Thymus (tissue), 11 donors: ENCODE data around the gene SCAF11. TPM values are rescaled to one million over a fixed set of nuclear protein-coding genes. Genes with fewer than 3 reads are reported as not detected.

Experiments
- DNase-seq, 9 donors: peaks; one replicate each; pipeline ENCODE4 v3.0.0-alpha.2; 2013; ENCODE audit warnings: low spot score in 9 of 9, low read depth in 6 of 9, missing footprints in 1 of 9
- H3K27ac ChIP-seq, 2 donors: one replicate each; pipeline ENCODE4 v1.5.1; 2013; ENCODE audit warnings: control low read depth in 1 of 2, low read depth in 1 of 2, low read length in 1 of 2, mild to moderate bottlenecking in 1 of 2, moderate library complexity in 1 of 2
- H3K27me3 ChIP-seq, 2 donors: one replicate each; pipeline ENCODE4 v1.5.1; 2013; ENCODE audit warnings: low read length in 1 of 2; ENCODE audit not compliant: control insufficient read depth in 2 of 2, insufficient read depth in 1 of 2
- H3K36me3 ChIP-seq, 2 donors: one replicate each; pipeline ENCODE4 v1.5.1; 2013; ENCODE audit warnings: low read length in 1 of 2, mild to moderate bottlenecking in 1 of 2, moderate library complexity in 1 of 2; ENCODE audit not compliant: control insufficient read depth in 2 of 2, insufficient read depth in 2 of 2
- H3K4me1 ChIP-seq, 2 donors: one replicate each; pipeline ENCODE4 v1.5.1; 2013; ENCODE audit warnings: low read length in 2 of 2; ENCODE audit not compliant: control insufficient read depth in 2 of 2, insufficient read depth in 2 of 2
- H3K4me3 ChIP-seq, 2 donors: one replicate each; pipeline ENCODE4 v1.5.1; 2013; ENCODE audit warnings: low read length in 2 of 2, control low read depth in 1 of 2, mild to moderate bottlenecking in 1 of 2
- H3K9me3 ChIP-seq, 2 donors: one replicate each; pipeline ENCODE4 v1.5.1; 2013; ENCODE audit warnings: low read length in 1 of 2, mild to moderate bottlenecking in 1 of 2; ENCODE audit not compliant: control insufficient read depth in 2 of 2, insufficient read depth in 1 of 2
- WGBS: extraction: QIAGEN DNeasy Blood & Tissue Kit; methylation state at CpG from one replicate; pipeline ENCODE4 v1.1.7; 2013; 5-methylcytosine and 5-hydroxymethylcytosine counted together
- polyA plus RNA-seq: library from polyadenylated mRNA; stranded (reverse); fragments of 200-250 nt; gene quantifications from one replicate; pipeline ENCODE4 v1.2.3, GENCODE V29; 2013
- total RNA-seq: library from RNA; stranded (reverse); fragments of 120-200 nt; gene quantifications from one replicate; pipeline ENCODE4 v1.2.4, GENCODE V29; 2013
- donor health status: healthy.

The SCAF11 gene
- total and polyA plus RNA-seq, 2 donors, result 42.9 to 89.4 TPM

DNA sequence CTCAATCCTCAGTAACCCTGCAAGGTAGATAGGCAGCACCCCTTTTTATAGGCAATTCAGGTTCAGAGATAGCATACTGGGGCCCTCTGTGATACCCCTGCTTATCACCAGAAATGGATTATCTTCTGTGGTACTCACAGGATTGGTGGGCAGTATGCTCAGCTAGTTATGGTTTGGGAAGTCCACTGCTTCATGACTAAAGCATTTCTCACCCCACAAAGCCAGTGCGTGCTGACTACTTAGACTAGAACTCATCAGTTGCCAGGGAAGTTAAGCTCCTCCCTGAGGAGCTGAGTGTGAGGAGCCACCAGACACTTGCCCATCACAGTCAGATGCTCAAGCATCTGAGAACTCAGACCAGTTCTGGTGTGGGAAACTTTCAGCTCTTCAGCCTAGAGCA is 76.3 kb downstream of the SCAF11 start:
- peaks cover 11 to 14% of the 10 kb centered on the region in 2 donors for H3K36me3 ChIP-seq
- no peaks in the 10 kb centered on the region for H3K4me1 ChIP-seq
- no peak for DNase-seq
- H3K9me3 ChIP-seq, result no peaks in the 10 kb centered on the region
- no peak overlapping the region for H3K27ac ChIP-seq
- H3K4me3 ChIP-seq, result no peak overlapping the region
- WGBS, result 93% methylated on average over 1 of the region's 1 CpG
- H3K27me3 ChIP-seq, result no peaks in the 10 kb centered on the region

DNA sequence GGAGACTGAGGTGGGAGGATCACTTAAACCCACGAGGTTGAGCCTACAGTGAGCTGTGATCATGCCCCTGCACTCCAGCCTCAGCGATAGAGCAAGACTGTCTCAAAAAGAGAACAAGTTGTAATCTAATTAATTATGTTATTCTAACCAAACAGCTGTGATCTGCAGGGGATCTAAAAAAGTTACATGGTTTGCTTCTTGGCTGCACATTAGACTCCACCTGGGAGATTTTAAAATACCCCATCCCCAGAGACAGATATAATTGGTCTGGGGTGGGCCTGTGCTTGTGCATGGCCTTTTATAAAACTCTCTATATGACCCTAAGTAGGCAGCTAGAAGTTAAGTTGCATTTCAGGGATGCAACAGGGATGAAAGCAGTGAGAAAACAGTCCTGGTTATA is 76.7 kb downstream of the SCAF11 start:
- H3K27ac ChIP-seq, result no peak overlapping the region
- peaks cover 11 to 17% of the 10 kb centered on the region in 2 donors for H3K36me3 ChIP-seq
- no peaks in the 10 kb centered on the region for H3K4me1 ChIP-seq
- no peaks in the 10 kb centered on the region for H3K27me3 ChIP-seq
- no peak for DNase-seq
- WGBS, result 86% methylated on average over 2 of the region's 2 CpGs
- no peaks in the 10 kb centered on the region for H3K9me3 ChIP-seq
- H3K4me3 ChIP-seq, result no peak overlapping the region

GRCh38 chr12:45912774-45913173 is 77.6 kb downstream of the SCAF11 start:
- 92% methylated on average over 3 of the region's 3 CpGs for WGBS
- DNase-seq, result no peak

GRCh38 chr12:45909041-45909713 is 81.2 kb downstream of the SCAF11 start:
- Histone ChIP-seq H3K27ac (no peak overlapping the region), H3K36me3 (peaks cover 5 to 27% of the 10 kb centered on the region in 2 donors), H3K27me3 (no peaks in the 10 kb centered on the region), H3K4me1 (no peaks in the 10 kb centered on the region), H3K9me3 (no peaks in the 10 kb centered on the region), H3K4me3 (no peak overlapping the region)
- DNase-seq, result no peak
- WGBS, result 96% methylated on average over 4 of the region's 4 CpGs

More at GRCh38 chr12:45912774-45913173, 77.6 kb downstream of the SCAF11 start:
- Histone ChIP-seq H3K4me3 (no peak overlapping the region), H3K36me3 (peaks cover 5 to 19% of the 10 kb centered on the region in 2 donors), H3K27me3 (no peaks in the 10 kb centered on the region), H3K9me3 (no peaks in the 10 kb centered on the region), H3K27ac (no peak overlapping the region), H3K4me1 (no peaks in the 10 kb centered on the region)

DNA sequence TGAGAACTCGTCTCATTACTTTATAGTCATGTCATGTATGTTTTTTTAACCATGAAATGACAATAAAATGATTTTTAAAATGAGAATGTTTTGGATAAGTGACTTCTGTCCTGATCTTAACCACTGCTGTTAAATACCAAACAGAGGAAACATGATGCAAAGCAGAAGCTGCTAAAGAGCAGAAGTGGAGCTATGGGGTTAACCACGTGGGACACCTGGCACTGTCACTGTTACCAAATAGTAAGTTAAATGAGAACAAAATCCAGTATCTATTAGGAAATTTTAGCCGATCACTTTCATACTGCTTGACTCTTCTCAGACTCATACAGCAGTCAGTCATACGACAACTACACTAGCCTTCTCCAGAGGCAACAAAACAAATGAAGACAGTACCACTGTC is 82.4 kb downstream of the SCAF11 start:
- H3K27ac ChIP-seq, result no peak overlapping the region
- peaks cover 5 to 31% of the 10 kb centered on the region in 2 donors for H3K36me3 ChIP-seq
- H3K9me3 ChIP-seq, result no peaks in the 10 kb centered on the region
- H3K27me3 ChIP-seq, result no peaks in the 10 kb centered on the region
- no peaks in the 10 kb centered on the region for H3K4me1 ChIP-seq
- 71% methylated on average over 4 of the region's 4 CpGs for WGBS
- H3K4me3 ChIP-seq, result no peak overlapping the region
- no peak for DNase-seq

DNA sequence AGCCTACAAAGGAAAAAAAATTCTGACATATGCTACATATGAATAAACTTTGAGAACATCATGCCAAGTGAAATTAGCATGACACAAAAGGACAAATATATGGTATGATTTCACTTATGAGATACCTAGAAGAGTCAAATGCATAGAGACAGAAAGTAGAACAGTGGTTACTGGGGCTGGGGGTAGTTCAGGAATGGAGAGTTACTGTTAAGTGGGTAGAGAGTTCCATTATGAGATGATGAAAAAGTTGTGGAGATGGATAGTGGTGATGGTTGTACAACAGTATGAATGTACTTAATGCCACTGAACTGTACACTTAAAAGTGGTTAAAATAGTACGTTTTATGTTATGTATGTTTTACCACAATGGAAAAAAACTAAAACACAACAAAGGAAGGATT is 92.3 kb downstream of the SCAF11 start:
- 100% methylated on average over 1 of the region's 1 CpG for WGBS
- Histone ChIP-seq H3K4me1 (peaks cover 0 to 3% of the 10 kb centered on the region in 2 donors), H3K36me3 (peaks cover 27 to 52% of the 10 kb centered on the region in 2 donors), H3K27me3 (no peaks in the 10 kb centered on the region), H3K27ac (no peak overlapping the region), H3K9me3 (no peaks in the 10 kb centered on the region), H3K4me3 (no peak overlapping the region)
- DNase-seq, result no peak

GRCh38 chr12:45895961-45896360 is 94.4 kb downstream of the SCAF11 start:
- DNase-seq, result no peak
- H3K27ac ChIP-seq, result no peak overlapping the region
- H3K9me3 ChIP-seq, result no peaks in the 10 kb centered on the region
- H3K27me3 ChIP-seq, result no peaks in the 10 kb centered on the region
- WGBS, result 97% methylated on average over 4 of the region's 4 CpGs
- no peak overlapping the region for H3K4me3 ChIP-seq
- peaks cover 28 to 63% of the 10 kb centered on the region in 2 donors for H3K36me3 ChIP-seq
- peaks cover 0 to 3% of the 10 kb centered on the region in 2 donors for H3K4me1 ChIP-seq

DNA sequence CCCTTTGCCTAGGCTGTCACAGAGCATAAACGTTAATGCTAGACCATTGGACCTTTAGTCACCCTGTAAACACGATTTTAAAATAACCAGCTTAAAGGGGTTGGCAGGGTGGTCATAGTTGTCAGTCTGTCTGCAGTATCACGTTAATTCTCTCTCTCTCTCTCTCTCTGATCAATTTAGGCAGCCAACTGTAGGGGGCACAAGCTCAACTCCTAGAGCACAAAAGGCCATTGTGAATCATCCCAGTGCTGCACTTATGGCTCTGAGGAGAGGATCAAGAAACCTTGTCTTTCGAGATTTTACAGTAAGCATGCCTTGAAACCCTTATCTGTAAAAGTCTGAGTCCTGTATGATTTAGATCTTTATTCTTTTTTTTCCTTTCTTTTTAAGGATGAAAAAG is 97.1 kb downstream of the SCAF11 start:
- no peak overlapping the region for H3K27ac ChIP-seq
- no peak overlapping the region for H3K4me3 ChIP-seq
- 96% methylated on average over 4 of the region's 4 CpGs for WGBS
- H3K27me3 ChIP-seq, result no peaks in the 10 kb centered on the region
- H3K36me3 ChIP-seq, result peaks cover 32 to 58% of the 10 kb centered on the region in 2 donors
- no peak for DNase-seq
- peaks cover 0 to 3% of the 10 kb centered on the region in 2 donors for H3K4me1 ChIP-seq
- H3K9me3 ChIP-seq, result no peaks in the 10 kb centered on the region

DNA sequence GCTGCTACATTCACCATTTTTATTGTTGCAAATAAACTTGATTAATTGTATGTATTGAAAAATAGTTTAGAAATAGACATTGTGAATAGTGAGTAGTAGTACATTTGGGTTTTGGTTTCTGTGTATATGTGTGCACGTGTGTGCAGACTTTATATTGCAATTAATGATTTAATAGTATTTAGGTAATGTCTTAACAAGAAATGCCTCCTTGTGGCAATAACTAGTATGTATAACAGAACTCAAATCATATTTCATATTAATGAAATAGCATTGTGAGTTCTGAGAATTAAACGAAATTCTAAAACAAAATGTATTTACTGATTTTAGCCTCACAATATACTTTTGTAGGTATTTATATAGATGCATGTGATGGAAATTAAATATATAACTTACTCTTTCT is 100.1 kb downstream of the SCAF11 start:
- H3K4me1 ChIP-seq, result peaks cover 0 to 2% of the 10 kb centered on the region in 2 donors
- H3K9me3 ChIP-seq, result no peaks in the 10 kb centered on the region
- no peak for DNase-seq
- H3K36me3 ChIP-seq, result peaks cover 29 to 52% of the 10 kb centered on the region in 2 donors
- H3K27me3 ChIP-seq, result no peaks in the 10 kb centered on the region
- WGBS, result 96% methylated on average over 2 of the region's 2 CpGs
- no peak overlapping the region for H3K4me3 ChIP-seq
- H3K27ac ChIP-seq, result no peak overlapping the region
